GM13976 (cell line): Measurements from ENCODE around the gene MAP2K5.
A peak's percentile ranks its signal among the peaks of the same experiment; 100 is the strongest.

Source experiments
- DNase-seq: peaks from one replicate; pipeline ENCODE4 v3.0.0; 2012; ENCODE audit warnings: low spot score
- in situ Hi-C: fragments of 300-500 bp; cut with MboI; formaldehyde crosslinking; loops from one replicate; pipeline ENCODE4 v1.12.0; 2022; ENCODE audit warnings: low sequenced_read_pairs, mixed read lengths, inconsistent platforms; ENCODE audit not compliant: unreplicated experiment
- TF ChIP-seq, protein P1 (sequence below): IDR thresholded peaks from 2 replicates; pipeline ENCODE4 v1.5.1; 2012; ENCODE audit warnings: borderline replicate concordance, mild to moderate bottlenecking; ENCODE audit not compliant: insufficient read depth; ENCODE audit errors: extremely low read depth, missing control alignments, control extremely low read depth

MAP2K5 gene

DNA sequence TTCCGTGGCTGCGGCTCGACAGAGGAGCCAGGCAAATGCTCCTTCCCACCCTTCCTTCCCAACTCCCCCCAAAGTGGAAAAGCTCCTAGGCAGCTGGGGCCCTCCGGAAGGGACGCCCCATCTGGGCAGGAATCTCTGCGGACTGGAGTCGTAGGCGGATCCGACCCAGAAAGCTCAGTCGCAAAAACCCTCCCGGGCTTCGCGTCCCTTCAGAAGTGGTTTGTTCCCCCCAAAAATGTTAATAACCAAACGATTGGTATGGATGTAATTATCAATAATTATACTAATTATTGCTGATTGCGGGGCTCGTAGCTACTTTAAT is 293.6 kb downstream of the MAP2K5 start:
- in situ Hi-C loops = loop anchor here (10.0 to 25.0 kb wide), 2 partner anchors 381 to 899 kb away; no protein-coding TSS in a partner anchor
- no peak for DNase-seq
- TF ChIP-seq, protein P1, sequence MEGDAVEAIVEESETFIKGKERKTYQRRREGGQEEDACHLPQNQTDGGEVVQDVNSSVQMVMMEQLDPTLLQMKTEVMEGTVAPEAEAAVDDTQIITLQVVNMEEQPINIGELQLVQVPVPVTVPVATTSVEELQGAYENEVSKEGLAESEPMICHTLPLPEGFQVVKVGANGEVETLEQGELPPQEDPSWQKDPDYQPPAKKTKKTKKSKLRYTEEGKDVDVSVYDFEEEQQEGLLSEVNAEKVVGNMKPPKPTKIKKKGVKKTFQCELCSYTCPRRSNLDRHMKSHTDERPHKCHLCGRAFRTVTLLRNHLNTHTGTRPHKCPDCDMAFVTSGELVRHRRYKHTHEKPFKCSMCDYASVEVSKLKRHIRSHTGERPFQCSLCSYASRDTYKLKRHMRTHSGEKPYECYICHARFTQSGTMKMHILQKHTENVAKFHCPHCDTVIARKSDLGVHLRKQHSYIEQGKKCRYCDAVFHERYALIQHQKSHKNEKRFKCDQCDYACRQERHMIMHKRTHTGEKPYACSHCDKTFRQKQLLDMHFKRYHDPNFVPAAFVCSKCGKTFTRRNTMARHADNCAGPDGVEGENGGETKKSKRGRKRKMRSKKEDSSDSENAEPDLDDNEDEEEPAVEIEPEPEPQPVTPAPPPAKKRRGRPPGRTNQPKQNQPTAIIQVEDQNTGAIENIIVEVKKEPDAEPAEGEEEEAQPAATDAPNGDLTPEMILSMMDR = no peak

DNA sequence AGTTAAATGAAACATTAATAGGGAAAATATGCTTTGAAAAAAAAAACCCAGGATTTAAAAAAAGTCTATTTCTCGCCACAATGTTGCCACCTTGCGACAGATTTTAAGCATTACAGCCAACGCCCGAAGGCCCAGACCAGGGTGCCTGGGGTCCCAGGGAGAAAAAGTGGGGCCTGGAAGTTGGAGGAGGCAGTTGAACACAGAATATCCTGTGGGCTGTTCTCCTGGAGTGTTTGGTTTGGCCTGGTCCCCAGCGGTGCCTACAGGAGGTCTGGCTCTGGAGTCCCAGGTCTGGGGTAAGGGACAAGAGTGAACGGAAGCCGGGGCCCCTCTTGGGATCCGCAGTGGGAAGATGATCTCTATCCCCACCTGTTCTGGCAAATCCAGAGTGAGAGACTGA is 294.0 kb downstream of the MAP2K5 start:
- TF ChIP-seq, protein P1 = peak; percentile 65
- in situ Hi-C loops = loop anchor here (10.0 to 25.0 kb wide), 2 partner anchors 382 to 899 kb away; no protein-coding TSS in a partner anchor
- peak; percentile 68 for DNase-seq

DNA sequence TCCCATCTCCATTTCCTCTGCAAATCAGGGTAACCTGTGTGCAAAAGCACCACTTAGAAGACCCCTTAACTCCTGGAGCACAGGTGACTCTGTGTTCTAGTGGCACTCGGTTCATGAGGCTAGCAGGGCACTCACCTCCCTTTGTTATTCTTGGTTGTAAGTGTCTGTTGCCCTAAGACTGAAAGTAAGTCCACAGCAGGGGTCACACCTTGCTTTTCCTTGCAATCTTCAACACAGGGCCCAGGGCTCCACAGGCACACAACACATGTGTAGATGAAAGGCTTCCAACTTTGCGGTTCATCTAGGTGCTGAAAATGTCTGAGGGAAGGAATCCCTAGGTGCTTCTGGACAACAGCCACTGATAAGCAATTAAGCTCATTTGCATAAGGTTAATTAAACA is 294.5 kb downstream of the MAP2K5 start:
- DNase-seq = no peak
- TF ChIP-seq, protein P1 = no peak
- in situ Hi-C loops = loop anchor here (10.0 to 25.0 kb wide), 2 partner anchors 382 to 900 kb away; no protein-coding TSS in a partner anchor

DNA sequence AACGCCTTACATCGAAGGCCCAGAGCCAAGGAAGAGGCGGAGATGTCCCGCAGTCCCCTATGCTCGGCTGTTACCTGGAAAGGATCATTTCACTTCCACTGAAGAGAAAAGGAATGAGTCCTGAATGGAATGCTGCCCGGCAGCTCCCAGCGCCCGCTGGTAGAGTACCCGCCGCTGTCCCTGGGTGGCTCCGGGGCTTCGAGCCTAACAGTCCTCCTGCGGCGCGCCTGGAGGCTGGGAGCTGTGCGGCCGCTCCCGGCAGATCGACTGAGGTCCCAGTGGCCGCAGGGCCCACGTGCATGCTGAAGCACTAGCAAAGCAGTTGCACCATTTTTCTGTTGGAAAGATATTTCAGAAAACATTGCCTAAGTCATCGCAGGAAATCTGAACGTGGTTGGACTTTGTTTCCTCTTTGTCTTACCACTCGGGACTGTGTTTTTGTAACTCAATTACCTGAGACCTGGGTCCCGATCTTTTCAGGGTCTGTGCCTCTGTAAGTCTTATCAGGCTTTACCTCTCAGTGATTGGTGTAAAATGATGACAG is 296.4 kb downstream of the MAP2K5 start:
- no peak for DNase-seq
- in situ Hi-C loops = loop anchor here (10.0 to 25.0 kb wide), 2 partner anchors 384 to 902 kb away; no protein-coding TSS in a partner anchor

DNA sequence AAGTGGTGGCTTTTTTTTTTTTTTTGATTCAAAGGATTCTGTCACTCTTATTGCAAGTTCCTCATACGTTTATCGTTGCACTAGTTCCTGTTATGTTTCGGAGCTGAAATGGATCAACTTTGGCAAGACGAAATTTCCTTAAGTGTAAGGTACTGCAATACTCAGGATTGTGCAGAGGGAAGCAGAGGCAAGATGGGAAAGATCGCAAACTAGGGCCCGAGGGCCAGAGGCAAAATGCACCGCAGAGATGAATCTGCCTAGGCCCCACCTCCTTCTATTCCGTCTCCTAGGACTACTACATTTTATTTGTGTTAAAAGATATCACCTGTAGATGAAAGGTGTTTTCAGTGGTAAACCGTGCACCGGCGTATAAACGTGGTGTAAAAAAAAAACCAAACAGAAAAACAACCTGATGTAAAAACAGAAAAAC is 297.0 kb downstream of the MAP2K5 start:
- peak; percentile 54 for DNase-seq
- in situ Hi-C loops = loop anchor here (10.0 to 25.0 kb wide), 2 partner anchors 385 to 902 kb away; no protein-coding TSS in a partner anchor
- TF ChIP-seq, protein P1 = no peak

More for the DNA sequence above, 296.4 kb downstream of the MAP2K5 start:
- TF ChIP-seq, protein P1 = no peak

DNA sequence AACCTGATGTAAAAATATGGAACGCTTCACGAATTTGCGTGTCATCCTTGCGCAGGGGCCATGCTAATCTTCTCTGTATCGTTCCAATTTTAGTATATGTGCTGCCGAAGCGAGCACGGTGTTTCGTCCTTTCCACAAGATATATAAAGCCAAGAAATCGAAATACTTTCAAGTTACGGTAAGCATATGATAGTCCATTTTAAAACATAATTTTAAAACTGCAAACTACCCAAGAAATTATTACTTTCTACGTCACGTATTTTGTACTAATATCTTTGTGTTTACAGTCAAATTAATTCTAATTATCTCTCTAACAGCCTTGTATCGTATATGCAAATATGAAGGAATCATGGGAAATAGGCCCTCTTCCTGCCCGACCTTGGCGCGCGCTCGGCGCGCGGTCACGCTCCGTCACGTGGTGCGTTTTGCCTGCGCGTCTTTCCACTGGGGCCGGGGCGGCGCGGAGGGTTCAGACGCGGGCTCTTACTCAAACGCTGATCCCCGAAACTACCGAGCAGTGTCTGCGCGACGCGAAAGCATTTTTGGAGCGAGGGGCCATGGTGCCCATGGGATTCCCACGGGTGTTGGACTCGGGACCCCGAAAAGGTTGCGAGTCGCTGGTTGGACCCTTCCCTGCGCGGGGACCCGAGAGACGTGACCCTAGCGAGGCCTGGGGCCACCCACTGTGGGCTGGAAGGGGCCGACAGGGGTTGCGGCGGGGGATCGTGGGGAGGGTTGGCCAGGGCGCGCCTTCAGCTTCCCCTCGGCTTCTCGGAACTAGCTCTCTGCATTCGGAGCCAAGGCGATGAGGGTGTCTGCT is 297.6 kb downstream of the MAP2K5 start, which contains the start of gene RNU6-1:
Gene RNU6-1, minus strand, starts transcription at position 117 of the 820 bp plus-strand sequence.
- peak; percentile 94 for DNase-seq
- in situ Hi-C loops = loop anchor here (10.0 to 25.0 kb wide), 2 partner anchors 385 to 903 kb away; no protein-coding TSS in a partner anchor
- TF ChIP-seq, protein P1 = no peak
